GM12873 (cell line): ENCODE data around the gene SEPTIN2.

Experiments used
- TF ChIP-seq, protein P1 (sequence below): IDR thresholded peaks from 2 replicates; pipeline ENCODE4 v1.5.1; 2012; ENCODE audit warnings: low read depth, mild to moderate bottlenecking, moderate library complexity, low read length, control low read depth; ENCODE audit not compliant: insufficient read depth; ENCODE audit errors: missing control alignments

Gene SEPTIN2

DNA sequence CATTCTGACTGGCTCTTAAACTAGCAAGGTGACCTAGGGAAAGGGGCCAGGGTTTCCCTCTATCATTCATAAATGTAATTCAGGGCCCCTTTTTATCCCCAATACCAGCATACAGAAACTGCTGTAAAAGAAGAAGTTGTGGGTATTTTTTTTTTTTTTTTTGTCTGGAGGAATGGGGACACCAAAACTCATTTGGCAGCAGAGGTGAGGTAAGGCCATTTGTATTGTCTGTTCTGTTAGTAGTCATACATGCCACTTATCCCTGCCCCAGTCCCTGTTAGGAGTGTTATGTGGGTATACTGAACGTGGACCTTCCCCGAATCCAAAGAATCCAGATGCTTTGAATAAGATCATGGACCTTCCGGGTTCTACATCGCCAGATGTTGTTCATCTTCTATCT is 1.7 kb downstream of the SEPTIN2 start:
- TF ChIP-seq, protein P1, sequence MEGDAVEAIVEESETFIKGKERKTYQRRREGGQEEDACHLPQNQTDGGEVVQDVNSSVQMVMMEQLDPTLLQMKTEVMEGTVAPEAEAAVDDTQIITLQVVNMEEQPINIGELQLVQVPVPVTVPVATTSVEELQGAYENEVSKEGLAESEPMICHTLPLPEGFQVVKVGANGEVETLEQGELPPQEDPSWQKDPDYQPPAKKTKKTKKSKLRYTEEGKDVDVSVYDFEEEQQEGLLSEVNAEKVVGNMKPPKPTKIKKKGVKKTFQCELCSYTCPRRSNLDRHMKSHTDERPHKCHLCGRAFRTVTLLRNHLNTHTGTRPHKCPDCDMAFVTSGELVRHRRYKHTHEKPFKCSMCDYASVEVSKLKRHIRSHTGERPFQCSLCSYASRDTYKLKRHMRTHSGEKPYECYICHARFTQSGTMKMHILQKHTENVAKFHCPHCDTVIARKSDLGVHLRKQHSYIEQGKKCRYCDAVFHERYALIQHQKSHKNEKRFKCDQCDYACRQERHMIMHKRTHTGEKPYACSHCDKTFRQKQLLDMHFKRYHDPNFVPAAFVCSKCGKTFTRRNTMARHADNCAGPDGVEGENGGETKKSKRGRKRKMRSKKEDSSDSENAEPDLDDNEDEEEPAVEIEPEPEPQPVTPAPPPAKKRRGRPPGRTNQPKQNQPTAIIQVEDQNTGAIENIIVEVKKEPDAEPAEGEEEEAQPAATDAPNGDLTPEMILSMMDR: no peak

DNA sequence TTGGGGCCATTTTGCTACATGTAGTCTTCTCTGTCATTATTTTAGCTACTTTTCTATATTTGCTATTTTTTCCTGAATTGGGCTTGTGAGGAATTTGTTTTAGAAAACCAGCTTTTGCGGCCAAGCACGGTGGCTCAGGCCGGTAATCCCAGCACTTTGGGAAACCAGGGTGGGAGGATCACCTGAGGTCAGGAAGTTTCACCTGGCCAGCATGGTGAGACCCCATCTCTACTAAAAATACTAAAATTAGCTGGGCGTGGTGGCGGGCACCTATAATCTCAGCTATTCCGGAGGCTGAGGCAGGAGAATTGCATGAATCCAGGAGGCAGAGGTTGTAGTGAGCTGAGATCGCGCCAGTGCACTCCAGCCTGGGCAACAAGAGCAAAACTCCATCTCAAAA is 4.7 kb downstream of the SEPTIN2 start:
- TF ChIP-seq, protein P1: no peak

DNA sequence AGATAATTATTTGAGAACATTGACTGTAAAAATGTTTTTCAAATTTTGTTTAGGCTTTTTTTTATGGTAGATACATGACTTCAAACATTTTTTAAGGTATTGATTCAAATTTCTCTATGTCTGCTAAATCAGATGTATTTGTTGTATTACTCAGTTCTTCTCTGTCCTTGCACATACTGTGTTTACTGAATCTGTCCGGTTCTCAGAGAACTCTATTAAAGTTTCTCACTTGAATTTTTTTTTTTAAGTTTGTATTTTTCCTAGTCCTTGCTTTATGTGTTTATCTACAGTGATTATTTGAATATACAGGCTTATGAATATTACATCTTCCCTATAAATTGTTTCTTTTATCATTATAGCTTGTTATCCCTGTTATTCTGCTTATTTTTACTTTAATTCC is 5.3 kb downstream of the SEPTIN2 start:
- TF ChIP-seq, protein P1: no peak

DNA sequence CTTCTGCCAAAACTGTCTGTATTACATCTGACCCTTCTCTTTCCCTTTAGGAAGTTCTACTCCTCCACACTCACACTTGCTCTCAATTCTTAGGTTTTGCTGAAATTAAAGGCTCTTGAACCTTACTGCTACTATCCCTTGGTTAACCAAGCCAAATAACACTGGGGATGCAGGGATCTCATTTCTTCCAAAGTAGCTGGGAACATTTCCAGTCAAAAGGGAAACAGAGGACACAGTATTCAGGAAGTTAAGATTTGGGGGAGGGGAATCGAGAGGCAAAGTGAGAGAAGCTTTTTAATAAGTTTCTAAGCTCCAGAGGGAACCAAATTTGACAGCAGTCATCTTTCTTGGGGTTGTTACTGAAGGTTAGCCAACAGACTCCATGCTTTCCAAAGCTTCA is 6.2 kb downstream of the SEPTIN2 start:
- TF ChIP-seq, protein P1: no peak

DNA sequence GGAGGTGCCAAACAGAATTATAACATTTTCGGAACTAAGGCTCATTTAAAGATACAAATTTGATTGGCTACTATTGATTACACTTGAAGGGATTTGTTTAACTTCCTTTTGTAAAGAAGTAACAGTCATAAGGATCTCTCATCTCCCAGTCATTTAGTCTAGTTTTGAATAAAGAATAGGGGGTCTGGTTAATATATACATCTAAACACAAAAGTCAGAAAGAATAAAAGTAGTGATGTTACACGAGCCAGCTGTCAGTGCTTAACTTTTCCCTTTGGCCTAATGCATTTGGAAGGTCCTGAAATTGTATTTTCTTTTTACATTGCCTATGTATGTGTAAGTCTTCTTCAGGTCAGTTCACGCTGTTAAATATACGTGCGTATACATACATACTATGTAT is 8.1 kb downstream of the SEPTIN2 start:
- TF ChIP-seq, protein P1: no peak

DNA sequence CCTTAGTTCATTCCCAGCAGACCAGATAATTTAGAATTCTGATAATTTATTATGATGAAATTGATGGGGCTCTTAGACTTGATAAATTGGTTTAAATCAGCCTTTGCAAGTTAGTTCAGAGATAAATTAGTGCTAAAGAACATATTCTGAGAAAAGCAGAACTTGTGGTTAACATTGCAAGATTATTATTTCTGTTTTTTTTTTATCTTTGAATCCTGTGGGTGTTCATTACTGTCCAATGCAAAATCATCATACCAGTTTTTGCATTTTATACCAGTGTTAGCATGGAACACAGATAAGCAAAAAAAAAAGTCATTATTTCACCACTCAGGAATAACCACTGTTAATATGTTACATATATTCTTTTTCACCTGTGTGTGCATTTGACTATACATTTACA is 9.1 kb downstream of the SEPTIN2 start:
- TF ChIP-seq, protein P1: no peak

DNA sequence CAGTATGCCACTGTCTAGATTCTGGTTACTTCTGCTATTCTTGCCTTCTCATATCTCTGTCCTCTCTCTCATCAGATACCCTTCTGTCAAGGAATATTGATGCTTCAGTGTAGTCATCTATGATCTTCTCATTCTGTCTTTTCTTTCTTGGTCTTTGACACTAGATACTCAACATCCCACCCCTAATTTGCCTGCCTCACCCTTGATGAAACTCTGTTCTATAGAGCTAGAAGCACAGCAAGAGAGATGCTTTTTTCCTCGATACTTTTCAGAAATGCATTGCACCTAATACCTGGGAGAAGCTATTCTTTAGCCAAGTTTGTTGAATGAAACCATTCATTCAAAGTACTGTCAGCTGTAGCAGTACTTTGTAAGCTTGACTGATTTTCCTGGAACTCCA is 9.5 kb downstream of the SEPTIN2 start:
- TF ChIP-seq, protein P1: no peak
